Activated CD4-positive, alpha-beta T cell treated with anti-CD3 and anti-CD28 coated beads, Interleukin-2, Interleukin-4, amounts not matched to agents 100 ng/mL and 50 ng/mL, durations not matched to agents 16 hours and 8 hours (primary cell): ENCODE data around the gene LRRC36.
"Not testable (repeated sequence)": the region's sequence is repeated elsewhere in the genome, so short reads cannot be mapped to it uniquely, and the experiment has no call there.

Source experiments
- DNase-seq: peaks from one replicate; pipeline ENCODE4 v3.0.0-alpha.2; 2020; ENCODE audit warnings: low spot score

LRRC36 gene

GRCh38 chr16:67403976-67404555 lies 77.5 kb downstream of the LRRC36 start:
- no peak for DNase-seq

GRCh38 chr16:67404740-67405226 lies 78.2 kb downstream of the LRRC36 start:
- DNase-seq = no peak

- no peak for DNase-seq
Measured at GRCh38 chr16:67405336-67405735, 78.7 kb downstream of the LRRC36 start.

- no peak for DNase-seq
Measured at GRCh38 chr16:67406111-67406971, 79.7 kb downstream of the LRRC36 start.

GRCh38 chr16:67407176-67407787 lies 80.7 kb downstream of the LRRC36 start:
- DNase-seq = no peak

- DNase-seq = no peak
Measured at GRCh38 chr16:67407788-67408452, 81.3 kb downstream of the LRRC36 start.

- no peak for DNase-seq
Measured at GRCh38 chr16:67409631-67410030, 83.0 kb downstream of the LRRC36 start.

GRCh38 chr16:67411339-67411738 lies 84.7 kb downstream of the LRRC36 start:
- DNase-seq = no peak

GRCh38 chr16:67412294-67412693 lies 85.7 kb downstream of the LRRC36 start:
- no peak for DNase-seq

- DNase-seq = no peak
Measured at GRCh38 chr16:67413978-67414911, 87.6 kb downstream of the LRRC36 start.

- DNase-seq = not testable (repeated sequence)
Measured at GRCh38 chr16:67415421-67415820, 88.8 kb downstream of the LRRC36 start.

GRCh38 chr16:67415872-67416793 lies 89.5 kb downstream of the LRRC36 start, which contains the start of gene ZDHHC1:
Gene ZDHHC1 (minus strand): TSS chr16:67416477. CDS start chr16:67407775, 8,702 bp downstream.
- DNase-seq = peak; percentile 44

GRCh38 chr16:67417333-67418061 lies 90.9 kb downstream of the LRRC36 start:
- no peak for DNase-seq

GRCh38 chr16:67419502-67419901 lies 92.9 kb downstream of the LRRC36 start:
- no peak for DNase-seq

GRCh38 chr16:67419931-67420330 lies 93.3 kb downstream of the LRRC36 start:
- DNase-seq = no peak

GRCh38 chr16:67421030-67421429 lies 94.4 kb downstream of the LRRC36 start:
- DNase-seq = no peak

- no peak for DNase-seq
Measured at GRCh38 chr16:67423015-67423414, 96.4 kb downstream of the LRRC36 start.

- no peak for DNase-seq
Measured at GRCh38 chr16:67423611-67424260, 97.1 kb downstream of the LRRC36 start.

- no peak for DNase-seq
Measured at GRCh38 chr16:67424261-67424615, 97.6 kb downstream of the LRRC36 start.
